Lower leg skin (tissue), 3 donors: Measurements from ENCODE around the gene PODXL2.

Experiments
- CTCF ChIP-seq, 3 donors: fragments of 450-650 bp; IDR thresholded peaks; one replicate each; pipeline ENCODE4 v1.5.1; 2016; ENCODE audit warnings: antibody characterized with exemption in 3 of 3, mild to moderate bottlenecking in 3 of 3, moderate library complexity in 2 of 3
- POLR2A ChIP-seq, 2 donors: fragments of 450-650 bp; IDR thresholded peaks; one replicate each; pipeline ENCODE4 v1.6.1; 2016 to 2017; ENCODE audit warnings: antibody characterized with exemption in 2 of 2, mild to moderate bottlenecking in 1 of 2, moderate library complexity in 1 of 2

- TF ChIP-seq CTCF (IDR thresholded peaks at IDR 0.05) (no peak), POLR2A (IDR thresholded peaks at IDR 0.05) (no peak)
Observed at GRCh38 chr3:127688416-127689265, 59.7 kb downstream of the PODXL2 start.
